ENCODE data around the gene PDP2. TPM values are rescaled to one million over a fixed set of nuclear protein-coding genes. Genes with fewer than 3 reads are reported as not detected.

The PDP2 gene
- polyA plus RNA-seq, 3 donors, result 3.6 to 10.2 (median 4.1) TPM

DNA sequence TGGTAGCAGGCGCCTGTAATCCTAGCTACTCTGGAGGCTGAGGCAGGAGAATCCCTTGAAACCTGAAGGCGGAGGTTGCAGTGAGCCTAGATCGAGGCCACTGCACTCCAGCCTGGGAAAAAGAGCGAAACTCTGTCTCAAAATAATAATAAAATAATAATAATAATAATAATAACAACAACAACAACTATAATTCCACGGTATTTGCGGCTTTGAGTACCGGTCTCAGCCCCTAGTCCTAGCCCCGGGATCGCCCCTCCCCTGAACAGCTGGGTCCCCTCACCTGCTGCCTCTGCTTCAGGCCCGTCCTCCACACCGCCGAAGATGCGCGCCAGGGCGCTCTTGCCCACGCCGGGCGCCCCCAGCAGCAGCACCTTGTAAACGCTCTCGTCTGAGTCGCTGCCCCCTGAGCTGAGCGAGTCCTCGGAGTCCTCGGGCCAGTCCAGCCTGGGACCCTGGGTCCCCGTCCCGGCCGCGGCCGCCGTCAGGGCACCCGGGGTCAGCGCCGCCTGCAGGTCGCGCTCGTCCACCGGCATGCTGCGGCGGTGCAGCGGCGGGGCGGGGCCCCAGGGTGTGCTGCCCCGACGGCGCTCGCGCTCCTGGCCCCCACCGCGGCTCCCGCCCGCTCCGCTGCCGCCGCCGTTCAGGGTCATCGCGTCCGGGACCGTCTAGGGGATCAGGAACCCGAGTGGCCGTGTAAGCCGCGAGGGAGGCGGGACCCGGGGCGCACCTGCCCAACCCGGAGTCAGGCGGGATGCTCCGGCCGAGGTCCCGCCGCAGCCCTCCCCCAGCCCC is 44.4 kb downstream of the PDP2 start:
- H3K27ac ChIP-seq (ENCODE audit: low read depth, low read length), result no peak overlapping the region
- 8 to 11% (median 10%) methylated on average over 47 to 72 of the region's 72 CpGs for WGBS, 3 donors

DNA sequence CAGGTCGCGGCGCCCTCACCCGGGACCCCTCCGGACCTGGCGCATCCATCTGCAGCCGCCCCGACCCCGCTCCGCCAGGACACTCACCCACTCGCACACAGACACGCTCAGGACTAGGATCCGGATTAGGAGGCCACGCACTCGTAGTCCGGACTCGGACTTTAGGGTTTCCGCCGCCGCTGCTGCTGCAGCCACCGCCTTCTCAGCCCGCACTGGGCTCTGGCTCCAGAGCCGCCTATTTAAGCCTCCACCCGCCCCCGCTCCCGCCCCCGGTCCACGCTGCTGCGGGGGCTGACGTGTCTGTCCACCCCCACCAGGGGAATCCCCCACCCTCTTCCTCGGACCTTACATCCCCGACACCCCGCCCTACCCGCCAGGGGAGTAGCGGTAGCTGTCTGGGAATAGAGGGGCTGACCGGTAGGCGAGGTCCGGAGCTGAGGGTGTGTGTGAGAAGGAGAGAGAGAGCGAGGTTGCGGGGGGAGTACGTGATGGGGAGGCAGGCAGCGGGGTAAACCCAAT is 45.1 kb downstream of the PDP2 start, which contains the start of gene RRAD:
Gene RRAD (minus strand): TSS at position 214 of the 519 bp plus-strand sequence. CDS start 356 bp downstream, outside the sequence.
- WGBS, 3 donors, result 3 to 13% (median 4%) methylated on average over 32 to 42 of the region's 42 CpGs
- no peak within 1 kb of the TSS for H3K27ac ChIP-seq (ENCODE audit: low read depth, low read length)

DNA sequence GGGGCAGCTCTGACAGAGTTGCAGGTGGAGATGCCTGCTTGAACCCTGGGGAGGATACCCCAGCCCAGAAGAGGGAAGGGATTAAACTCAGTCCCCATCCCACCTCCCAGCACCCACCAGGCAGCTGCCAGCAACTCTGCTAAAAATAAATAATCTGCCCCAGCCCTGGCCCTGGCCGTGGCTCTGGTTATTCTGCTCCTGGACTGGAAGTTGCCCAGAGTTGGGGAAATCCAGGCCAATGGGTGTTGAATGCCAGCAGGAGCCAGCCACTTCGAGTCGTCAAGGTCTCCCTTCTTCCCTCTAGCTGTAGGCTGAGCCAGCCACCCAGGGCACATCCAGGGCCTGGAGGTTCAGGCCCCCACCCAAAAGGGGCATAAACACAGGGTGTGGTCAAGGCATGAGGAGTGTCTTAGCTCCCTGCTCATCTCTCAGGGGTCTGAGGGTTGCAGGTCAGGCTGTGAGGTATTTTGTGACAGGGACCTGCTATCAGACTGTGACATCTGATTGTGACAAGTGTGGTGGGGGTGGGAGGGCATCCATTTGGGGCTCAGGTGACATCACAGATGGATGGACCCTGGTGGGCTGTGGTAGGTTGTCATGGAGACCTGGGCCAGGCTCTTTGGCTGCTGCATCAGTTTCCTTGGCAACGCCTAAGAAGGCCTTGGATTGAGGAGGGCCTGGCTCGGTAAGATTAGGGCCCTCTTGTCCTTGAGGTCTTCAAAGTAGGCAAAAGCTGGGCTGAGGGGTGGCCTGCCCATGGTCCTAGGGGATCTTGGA is 46.0 kb downstream of the PDP2 start:
- WGBS, 3 donors, result 44 to 76% (median 73%) methylated on average over 5 of the region's 5 CpGs
- no peak overlapping the region for H3K27ac ChIP-seq (ENCODE audit: low read depth, low read length)

- H3K27ac ChIP-seq (ENCODE audit: low read depth, low read length), result no peak overlapping the region
- 35 to 71% (median 53%) methylated on average over 3 of the region's 3 CpGs for WGBS, 3 donors
Measured at GRCh38 chr16:66926961-66927436, 46.7 kb downstream of the PDP2 start.

DNA sequence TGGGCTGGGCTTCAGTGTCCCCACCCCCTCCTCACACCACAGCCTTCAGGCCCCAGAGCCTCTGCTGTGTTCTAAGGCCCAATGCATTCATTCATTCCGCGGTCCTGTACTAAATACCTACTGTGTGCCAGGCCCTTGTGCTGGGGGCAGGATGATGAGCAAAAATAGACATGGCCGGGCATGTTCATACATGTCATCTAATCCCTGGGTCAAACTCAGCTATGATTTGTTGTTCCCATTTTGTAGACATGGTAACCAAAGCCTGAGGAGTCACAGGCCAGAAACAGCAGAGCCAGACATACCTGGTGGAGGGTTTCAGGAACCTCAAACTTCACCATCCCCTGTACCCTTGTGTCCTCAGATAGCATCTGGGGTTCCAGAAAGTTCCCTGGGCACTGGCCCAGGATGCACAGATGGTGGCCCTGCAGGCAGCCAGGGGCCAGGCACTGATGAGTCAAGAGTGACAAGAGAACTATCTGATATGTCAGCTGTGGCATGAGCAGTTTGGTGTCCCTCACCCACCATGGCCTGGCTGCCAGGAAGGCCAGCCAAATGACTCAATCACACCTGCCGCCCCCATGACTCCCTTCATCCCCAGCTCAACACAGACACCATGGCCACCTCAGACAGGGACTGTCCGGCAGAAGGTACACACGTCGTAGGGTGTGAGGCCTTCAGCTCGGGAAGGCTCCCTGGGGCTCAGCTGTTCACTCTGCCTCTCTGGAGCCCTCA is 47.8 kb downstream of the PDP2 start:
- H3K27ac ChIP-seq (ENCODE audit: low read depth, low read length), result no peak overlapping the region
- 89 to 94% (median 89%) methylated on average over 8 of the region's 8 CpGs for WGBS, 3 donors

- no peak overlapping the region for H3K27ac ChIP-seq (ENCODE audit: low read depth, low read length)
Measured at GRCh38 chr16:66928702-66929388, 48.5 kb downstream of the PDP2 start.

DNA sequence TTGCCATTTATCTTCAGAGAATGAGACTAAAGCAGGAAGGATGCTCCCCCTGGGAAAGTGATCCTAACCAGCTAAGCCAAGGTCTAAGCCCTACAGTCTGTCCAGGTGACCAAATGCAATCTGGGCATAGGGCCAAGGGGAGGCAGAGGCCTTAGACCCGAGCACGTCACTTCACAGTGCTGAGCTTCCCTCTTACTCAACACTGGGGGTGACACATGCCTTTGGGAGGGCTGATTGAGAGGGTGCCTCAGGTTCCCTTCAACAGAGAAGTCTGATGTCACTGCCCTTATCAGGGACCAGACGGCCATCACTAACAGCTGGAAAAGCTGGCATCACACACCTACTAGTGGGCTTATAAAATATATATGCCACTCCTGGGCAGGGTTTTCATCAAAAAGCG is 49.9 kb downstream of the PDP2 start:
- WGBS, 3 donors, result 40 to 55% (median 55%) methylated on average over 4 of the region's 4 CpGs
- no peak overlapping the region for H3K27ac ChIP-seq (ENCODE audit: low read depth, low read length)

More at GRCh38 chr16:66928702-66929388, 48.5 kb downstream of the PDP2 start:
- WGBS, 3 donors, result 74 to 81% (median 80%) methylated on average over 10 of the region's 10 CpGs

- 88 to 90% (median 90%) methylated on average over 2 of the region's 2 CpGs for WGBS, 3 donors
- H3K27ac ChIP-seq (ENCODE audit: low read depth, low read length), result no peak overlapping the region
Measured at GRCh38 chr16:66931665-66932064, 51.4 kb downstream of the PDP2 start.

DNA sequence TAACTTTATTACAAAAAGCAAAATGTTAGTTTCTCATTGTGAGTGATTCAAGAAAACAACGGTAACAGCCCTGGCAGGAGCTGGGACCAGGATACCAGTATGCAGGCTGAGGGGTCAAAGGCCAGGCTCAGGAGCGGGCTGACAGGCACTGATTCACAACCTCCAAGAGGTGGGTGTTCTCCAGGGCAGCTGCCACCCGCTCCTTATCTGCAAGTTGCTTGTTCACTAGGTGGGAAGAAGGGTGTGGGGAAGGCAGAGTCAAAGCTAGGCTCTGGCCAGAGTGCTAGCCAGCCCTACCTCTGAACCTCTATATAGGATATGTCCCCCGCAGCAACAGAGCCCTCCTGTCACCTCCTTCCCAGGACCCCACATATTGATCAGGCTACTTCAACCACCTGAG is 51.8 kb downstream of the PDP2 start:
- no peak overlapping the region for H3K27ac ChIP-seq (ENCODE audit: low read depth, low read length)
- 80 to 92% (median 92%) methylated on average over 4 of the region's 4 CpGs for WGBS, 3 donors

DNA sequence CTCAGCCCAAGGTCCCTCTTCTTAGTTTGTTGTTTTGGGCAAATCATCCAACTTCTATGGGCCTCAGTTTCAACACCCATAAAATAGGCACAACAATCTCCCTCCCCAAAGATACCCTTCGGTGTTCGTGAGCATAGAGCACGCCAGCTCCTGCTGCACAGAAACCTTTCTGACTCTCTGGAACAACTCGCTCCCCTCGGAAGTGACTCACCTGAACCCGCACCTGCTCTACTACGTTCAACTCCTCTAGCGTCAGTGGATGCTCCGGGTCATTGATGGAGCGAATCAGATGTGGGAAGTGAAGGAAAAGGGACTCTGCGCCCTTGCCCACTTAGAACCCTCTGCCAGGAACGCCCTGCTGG is 53.4 kb downstream of the PDP2 start:
- WGBS, 3 donors, result 1 to 3% (median 2%) methylated on average over 12 of the region's 12 CpGs
- H3K27ac ChIP-seq (ENCODE audit: low read depth, low read length), result no peak overlapping the region

DNA sequence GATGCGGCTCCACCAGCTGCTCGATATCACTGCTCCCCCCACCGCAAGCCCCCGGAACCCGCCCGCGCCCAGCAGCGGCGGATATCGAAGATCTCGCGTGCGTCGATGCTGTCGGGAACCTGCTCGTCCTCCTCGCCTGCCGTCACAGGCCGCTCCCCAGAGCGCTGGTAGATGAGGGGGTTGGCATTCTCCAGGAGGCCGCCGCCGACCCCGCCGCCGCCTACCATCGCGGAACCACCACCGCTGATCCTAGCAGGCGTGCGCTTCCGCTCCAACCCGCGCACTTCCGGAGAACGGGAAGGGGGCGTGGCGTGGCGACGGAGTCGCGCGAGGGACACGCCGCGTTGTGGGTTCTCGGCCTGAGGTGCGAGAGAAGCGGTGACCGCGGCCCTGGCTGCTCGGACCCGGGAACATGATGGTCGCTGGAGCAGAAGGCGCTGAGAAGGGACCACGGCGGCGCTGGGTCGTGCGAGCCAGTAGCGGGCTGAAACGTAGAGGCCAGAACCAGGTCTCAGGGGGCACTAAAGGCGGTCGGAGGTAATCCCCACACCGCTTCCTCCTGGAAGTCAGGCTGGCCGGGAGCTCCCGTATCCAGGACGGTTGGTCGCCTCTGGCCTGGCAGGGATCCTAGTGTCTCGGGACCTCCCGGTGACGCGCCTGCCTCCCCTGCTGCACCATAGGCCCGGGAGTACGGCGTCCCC is 54.0 kb downstream of the PDP2 start, which contains the start of gene CIAO2B:
Gene CIAO2B (minus strand): TSS at position 265 of the 701 bp plus-strand sequence. CDS start 38 bp downstream, at position 227.
- peak within 1 kb of the TSS; percentile 86 for H3K27ac ChIP-seq (ENCODE audit: low read depth, low read length)
- 0% methylated on average over 68 to 76 of the region's 76 CpGs for WGBS, 3 donors

DNA sequence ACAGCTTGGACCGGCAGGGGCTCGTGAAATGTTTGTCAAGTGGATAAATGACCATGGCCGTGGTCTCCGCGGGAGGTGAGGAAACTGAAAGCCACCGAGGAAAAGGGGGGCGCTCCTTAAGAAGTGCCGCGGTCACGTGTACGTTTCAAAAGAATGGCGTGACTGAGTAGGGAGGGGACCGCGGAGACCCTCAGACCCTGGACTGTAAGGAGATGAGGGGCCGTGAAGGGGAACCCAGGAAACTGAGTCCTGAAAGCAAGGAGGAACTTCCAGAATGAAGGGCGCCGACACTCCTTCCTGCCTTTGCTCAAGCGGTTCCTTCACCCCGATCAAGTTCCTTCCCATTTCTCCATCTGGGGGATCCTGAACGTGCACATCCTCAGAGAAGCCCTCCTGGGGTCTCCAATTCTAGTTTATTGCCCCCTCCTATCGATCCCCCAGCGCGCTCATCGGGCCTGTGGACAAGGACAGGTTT is 54.6 kb downstream of the PDP2 start:
- WGBS, 3 donors, result 0 to 2% (median 1%) methylated on average over 16 to 21 of the region's 24 CpGs
- H3K27ac ChIP-seq (ENCODE audit: low read depth, low read length), result peak overlapping the region; percentile 86

GRCh38 chr16:66935314-66936011 is 55.1 kb downstream of the PDP2 start, which contains the start of gene CES2:
Gene CES2, plus strand, starts transcription at chr16:66935516. Its CDS starts 120 bp downstream, at chr16:66935636.
- H3K27ac ChIP-seq (ENCODE audit: low read depth, low read length), result peak within 1 kb of the TSS; percentile 86
- 23 to 46% (median 38%) methylated on average over 42 to 44 of the region's 44 CpGs for WGBS, 3 donors

GRCh38 chr16:66936462-66936861 is 56.1 kb downstream of the PDP2 start:
- WGBS, 3 donors, result 59 to 84% (median 70%) methylated on average over 6 of the region's 6 CpGs
- no peak overlapping the region for H3K27ac ChIP-seq (ENCODE audit: low read depth, low read length)

DNA sequence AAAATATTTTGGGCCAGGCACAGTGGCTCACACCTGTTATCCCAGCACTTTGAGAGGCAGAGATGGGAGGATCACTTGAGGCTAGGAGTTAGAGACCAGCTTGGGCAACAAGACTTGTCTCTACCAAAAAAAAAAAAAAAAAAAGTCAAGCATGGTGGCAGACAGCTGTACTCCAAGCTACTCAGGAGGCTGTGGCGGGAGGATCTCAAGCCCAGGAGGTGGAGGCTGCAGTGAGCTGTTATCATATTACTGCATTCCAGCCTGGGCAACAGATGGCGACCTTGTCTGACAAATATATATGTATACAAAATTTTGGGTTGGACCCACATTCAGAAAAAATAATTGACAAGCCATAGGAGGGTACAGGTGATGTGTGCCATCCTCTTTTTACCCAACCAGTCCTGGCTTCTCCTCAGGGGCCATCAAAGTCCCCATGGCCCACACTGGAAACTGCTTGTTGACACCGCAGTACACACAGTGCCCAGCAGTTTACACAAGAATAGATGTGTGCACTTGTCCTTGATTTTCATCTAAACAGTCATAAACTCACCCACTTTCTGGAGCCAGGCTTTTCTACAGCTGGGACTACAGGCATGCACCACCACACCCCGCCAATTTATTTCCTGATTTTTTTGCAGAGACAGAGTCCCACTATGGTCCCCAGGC is 56.7 kb downstream of the PDP2 start:
- WGBS, 3 donors, result 78 to 93% (median 78%) methylated on average over 4 of the region's 4 CpGs
- no peak overlapping the region for H3K27ac ChIP-seq (ENCODE audit: low read depth, low read length)

GRCh38 chr16:66937725-66938337 is 57.5 kb downstream of the PDP2 start:
- H3K27ac ChIP-seq (ENCODE audit: low read depth, low read length), result no peak overlapping the region
- 88 to 97% (median 90%) methylated on average over 10 of the region's 10 CpGs for WGBS, 3 donors
